Effector memory CD4-positive, alpha-beta T cell (primary cell): Measurements from ENCODE around the gene UST.

Experiments used
- DNase-seq, 3 donors: peaks; one replicate each; pipeline ENCODE4 v3.0.0-alpha.2; 2020
- H3K27ac ChIP-seq: 2 replicates; pipeline ENCODE4 v1.7.0; 2013; ENCODE audit warnings: mild to moderate bottlenecking, low read length, moderate library complexity; ENCODE audit not compliant: insufficient read depth, poor library complexity, severe bottlenecking
- H3K27me3 ChIP-seq: replicated peaks from 2 replicates; pipeline ENCODE4 v1.7.0; 2013; ENCODE audit warnings: mild to moderate bottlenecking, low read length; ENCODE audit not compliant: insufficient read depth, control insufficient read depth, poor library complexity, severe bottlenecking
- H3K36me3 ChIP-seq: 2 replicates; pipeline ENCODE4 v1.7.0; 2013; ENCODE audit warnings: mild to moderate bottlenecking, low read length, moderate library complexity; ENCODE audit not compliant: control insufficient read depth, insufficient read depth
- H3K4me1 ChIP-seq: 2 replicates; pipeline ENCODE4 v1.7.0; 2013; ENCODE audit warnings: low read length, mild to moderate bottlenecking; ENCODE audit not compliant: control insufficient read depth, insufficient read depth, poor library complexity, severe bottlenecking
- H3K4me3 ChIP-seq: 2 replicates; pipeline ENCODE4 v1.7.0; 2013; ENCODE audit warnings: low read length, low read depth, mild to moderate bottlenecking; ENCODE audit not compliant: insufficient read depth, poor library complexity, severe bottlenecking
- H3K9me3 ChIP-seq: 2 replicates; pipeline ENCODE4 v1.7.0; 2013; ENCODE audit warnings: mild to moderate bottlenecking, low read length, moderate library complexity; ENCODE audit not compliant: control insufficient read depth
- total RNA-seq, 3 donors: gene quantifications; one replicate each; lab custom pipeline; 2026; lab: John Stamatoyannopoulos, UW

The UST gene
- total RNA-seq, result 15.0 to 18.0 (median 17.0) reads per million in 3 donors

- peak; percentile 58 to 69 (median 64) for DNase-seq
- H3K27ac ChIP-seq, result peak within 1 kb of the TSS; percentile 72
Observed at GRCh38 chr6:148746363-148747144, at the start of gene UST. UST (plus strand) TSS chr6:148747030; CDS start chr6:148747431, 401 bp downstream.

DNA sequence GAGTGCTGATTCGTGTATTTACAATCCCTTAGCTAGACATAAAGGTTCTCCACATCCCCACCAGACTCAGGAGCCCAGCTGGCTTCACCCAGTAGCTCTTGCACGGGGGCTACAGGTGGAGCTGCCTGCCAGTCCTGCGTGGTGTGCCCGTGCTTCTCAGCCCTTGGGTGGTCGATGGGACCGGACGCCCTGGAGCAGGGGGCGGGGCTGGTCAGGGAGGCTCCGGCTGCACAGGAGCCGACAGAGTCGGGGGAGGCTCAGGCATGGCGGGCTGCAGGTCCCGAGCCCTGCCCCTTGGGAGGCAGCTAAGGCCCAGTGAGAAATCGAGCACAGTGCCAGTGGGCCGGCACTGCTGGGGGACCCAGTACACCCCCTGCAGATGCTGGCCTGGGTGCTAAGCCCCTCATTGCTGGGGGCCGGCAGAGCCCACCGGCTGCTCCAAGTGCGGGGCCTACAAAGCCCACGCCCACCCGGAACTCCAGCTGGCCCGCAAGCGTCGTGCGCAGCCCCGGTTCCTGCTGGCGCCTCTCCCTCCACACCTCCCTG, 48.9 kb upstream of the UST start:
- DNase-seq, result no peak
- no peaks in the 10 kb centered on the region for H3K9me3 ChIP-seq
- no peak overlapping the region for H3K4me3 ChIP-seq
- H3K27me3 ChIP-seq, result no peaks in the 10 kb centered on the region
- no peaks in the 10 kb centered on the region for H3K4me1 ChIP-seq
- H3K27ac ChIP-seq, result no peak overlapping the region
- H3K36me3 ChIP-seq, result no peaks in the 10 kb centered on the region

More at GRCh38 chr6:148746363-148747144, at the start of gene UST:
- Histone ChIP-seq H3K27me3 (no peaks in the 10 kb centered on the region), H3K4me1 (peaks cover 6% of the 10 kb centered on the region), H3K9me3 (no peaks in the 10 kb centered on the region), H3K4me3 (peak within 1 kb of the TSS; percentile 85), H3K36me3 (no peaks in the 10 kb centered on the region)

DNA sequence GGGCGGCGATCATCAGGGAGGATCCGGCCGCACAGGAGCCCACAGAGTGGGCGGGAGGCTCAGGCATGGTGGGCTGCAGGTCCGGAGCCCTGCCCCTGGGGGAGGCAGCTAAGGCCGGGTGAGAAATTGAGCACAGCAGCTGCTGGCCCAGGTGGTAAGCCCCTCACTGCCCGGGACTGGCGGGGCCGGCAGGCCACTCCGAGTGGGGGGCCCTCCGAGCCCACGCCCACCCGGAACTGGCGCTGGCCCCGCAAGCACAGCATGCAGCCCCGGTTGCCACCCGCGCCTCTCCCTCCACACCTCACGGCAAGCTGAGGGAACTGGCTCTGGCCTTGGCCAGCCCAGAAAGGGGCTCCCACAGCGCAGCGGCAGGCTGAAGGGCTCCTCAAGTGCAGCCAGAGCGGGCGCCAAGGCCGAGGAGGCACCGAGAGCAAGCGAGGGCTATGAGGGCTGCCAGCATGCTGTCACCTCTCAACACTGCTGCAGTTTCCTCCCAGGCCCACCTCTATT, 48.1 kb upstream of the UST start:
- Histone ChIP-seq H3K36me3 (no peaks in the 10 kb centered on the region), H3K27me3 (no peaks in the 10 kb centered on the region), H3K4me3 (no peak overlapping the region), H3K4me1 (no peaks in the 10 kb centered on the region), H3K9me3 (no peaks in the 10 kb centered on the region), H3K27ac (no peak overlapping the region)
- DNase-seq, result no peak

- Histone ChIP-seq H3K27me3 (no peaks in the 10 kb centered on the region), H3K36me3 (no peaks in the 10 kb centered on the region), H3K4me1 (no peaks in the 10 kb centered on the region), H3K9me3 (no peaks in the 10 kb centered on the region), H3K4me3 (peak overlapping the region; percentile 47), H3K27ac (no peak overlapping the region)
- no peak for DNase-seq
Observed at GRCh38 chr6:148700047-148700715, 46.6 kb upstream of the UST start.

DNA sequence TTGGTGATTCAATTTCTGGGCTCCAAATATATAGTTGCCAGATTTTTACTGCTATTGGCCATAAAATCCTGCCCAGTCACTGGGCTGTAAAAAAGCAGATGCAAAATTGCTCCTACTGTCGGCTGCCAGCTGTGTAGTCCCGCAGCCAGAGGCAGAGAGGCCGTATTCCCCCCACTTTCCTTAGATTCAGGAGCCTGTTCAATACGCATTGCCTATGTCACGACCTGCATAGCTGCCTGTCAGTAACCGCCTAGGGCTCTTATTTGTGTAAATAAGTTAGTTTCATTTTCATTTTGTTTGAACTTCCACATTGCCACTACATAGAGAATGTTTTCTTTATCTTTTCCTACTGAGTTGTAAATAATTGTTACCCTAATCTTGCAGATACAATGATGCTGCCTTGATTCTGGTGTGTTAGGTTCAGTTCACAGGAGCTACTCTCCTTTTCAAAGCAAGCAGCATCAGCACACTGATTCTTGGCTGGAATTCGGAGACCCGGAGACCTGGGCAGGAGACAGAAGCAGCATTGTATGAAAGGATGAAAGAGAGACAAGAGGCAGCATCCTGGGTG, 46.0 kb upstream of the UST start:
- H3K4me3 ChIP-seq, result peak overlapping the region; percentile 47
- no peaks in the 10 kb centered on the region for H3K9me3 ChIP-seq
- DNase-seq, result peak in 1 of 3 donors; percentile 6
- H3K27me3 ChIP-seq, result no peaks in the 10 kb centered on the region
- H3K27ac ChIP-seq, result no peak overlapping the region
- H3K36me3 ChIP-seq, result no peaks in the 10 kb centered on the region
- H3K4me1 ChIP-seq, result no peaks in the 10 kb centered on the region

- Histone ChIP-seq H3K4me1 (no peaks in the 10 kb centered on the region), H3K4me3 (peak overlapping the region; percentile 47), H3K9me3 (no peaks in the 10 kb centered on the region), H3K27ac (no peak overlapping the region), H3K27me3 (no peaks in the 10 kb centered on the region), H3K36me3 (no peaks in the 10 kb centered on the region)
- no peak for DNase-seq
Observed at GRCh38 chr6:148701375-148701774, 45.5 kb upstream of the UST start.

DNA sequence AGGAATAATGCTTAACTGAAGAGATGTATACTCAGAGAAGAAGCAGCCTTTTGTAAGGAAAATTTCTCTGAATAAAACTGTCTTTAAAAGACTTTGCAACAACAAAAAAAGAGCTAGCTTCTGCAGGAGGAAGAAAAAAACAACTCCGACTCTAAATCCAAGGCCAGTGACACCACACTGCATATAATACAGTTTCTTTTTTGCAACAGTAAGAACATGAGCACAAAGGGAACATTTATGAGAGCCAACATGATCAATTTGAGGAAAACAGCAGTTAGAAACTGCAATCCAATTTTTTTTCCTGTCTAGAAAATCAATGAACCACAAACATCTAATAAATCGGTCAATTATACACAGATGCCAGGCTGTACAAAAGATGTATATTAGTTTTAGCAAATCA, 42.9 kb upstream of the UST start:
- no peak for DNase-seq
- no peaks in the 10 kb centered on the region for H3K4me1 ChIP-seq
- H3K27ac ChIP-seq, result no peak overlapping the region
- no peaks in the 10 kb centered on the region for H3K9me3 ChIP-seq
- no peaks in the 10 kb centered on the region for H3K27me3 ChIP-seq
- no peak overlapping the region for H3K4me3 ChIP-seq
- H3K36me3 ChIP-seq, result no peaks in the 10 kb centered on the region

DNA sequence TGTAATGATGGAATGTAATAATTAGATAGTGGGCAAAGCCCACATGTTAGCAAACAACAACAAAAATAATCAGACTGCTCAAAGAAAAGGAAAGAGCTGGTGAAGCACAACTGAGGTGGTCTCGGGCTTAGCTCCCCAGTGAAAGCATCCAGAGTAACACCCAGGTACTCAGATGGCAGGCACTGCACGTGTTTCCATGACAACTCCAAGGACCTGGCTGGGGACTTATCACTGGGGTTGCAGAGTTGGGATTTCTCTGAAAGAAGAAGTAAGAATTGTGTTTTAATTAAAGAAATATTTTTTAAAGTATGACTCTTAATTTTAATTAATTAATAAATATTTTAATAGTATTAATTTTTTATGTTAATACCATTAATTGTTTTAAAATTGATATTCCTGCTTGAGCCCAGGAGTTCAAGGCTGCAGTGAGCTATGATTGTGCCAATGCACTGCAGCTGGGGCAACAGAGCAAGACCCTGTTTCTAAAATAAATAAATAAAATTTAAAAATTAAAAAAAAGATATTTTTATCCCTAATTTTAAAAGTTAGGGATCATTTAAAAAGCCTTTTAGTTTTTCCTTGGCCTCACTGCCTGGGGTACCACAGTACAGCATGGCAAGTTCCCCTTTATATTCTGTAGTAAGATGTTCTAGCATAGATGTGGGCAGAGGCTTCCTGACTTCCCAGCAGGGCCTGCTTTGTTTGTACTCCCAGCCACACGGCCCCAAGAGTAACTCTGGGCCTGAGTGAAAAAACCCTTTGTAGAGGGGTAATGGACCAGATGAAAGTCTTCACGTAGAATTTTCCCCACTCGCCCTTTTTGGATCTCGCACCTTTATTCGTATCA, 42.2 kb upstream of the UST start:
- no peak overlapping the region for H3K27ac ChIP-seq
- DNase-seq, result no peak
- no peaks in the 10 kb centered on the region for H3K36me3 ChIP-seq
- no peaks in the 10 kb centered on the region for H3K4me1 ChIP-seq
- H3K4me3 ChIP-seq, result no peak overlapping the region
- no peaks in the 10 kb centered on the region for H3K27me3 ChIP-seq
- H3K9me3 ChIP-seq, result no peaks in the 10 kb centered on the region

DNA sequence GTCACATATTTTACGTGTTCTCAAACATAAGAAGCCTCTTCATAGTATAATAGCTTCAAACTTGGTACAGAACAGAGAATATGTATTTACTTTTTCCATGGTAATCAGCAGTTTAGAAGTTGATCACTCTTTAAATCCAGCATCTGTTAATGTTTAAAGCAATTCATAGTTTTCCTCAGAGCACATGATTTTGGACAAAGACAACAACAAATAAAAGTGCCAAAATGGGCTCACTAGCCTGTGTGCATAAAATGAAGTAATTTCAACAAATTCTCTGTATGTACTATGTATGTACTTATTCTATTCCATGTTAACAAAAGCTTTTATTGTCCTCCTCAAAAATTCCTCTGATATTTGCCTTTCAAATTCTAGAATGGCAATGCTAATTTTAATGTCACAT, 38.1 kb upstream of the UST start:
- H3K27me3 ChIP-seq, result no peaks in the 10 kb centered on the region
- H3K27ac ChIP-seq, result no peak overlapping the region
- no peaks in the 10 kb centered on the region for H3K4me1 ChIP-seq
- no peaks in the 10 kb centered on the region for H3K36me3 ChIP-seq
- no peak for DNase-seq
- no peak overlapping the region for H3K4me3 ChIP-seq
- H3K9me3 ChIP-seq, result no peaks in the 10 kb centered on the region
